ENCODE data around the gene PTPRJ. TPM values are rescaled to one million over a fixed set of nuclear protein-coding genes. Genes with fewer than 3 reads are reported as not detected.

The PTPRJ gene
- polyA plus RNA-seq, 3 donors: 10.0 to 36.4 (median 14.6) TPM

DNA sequence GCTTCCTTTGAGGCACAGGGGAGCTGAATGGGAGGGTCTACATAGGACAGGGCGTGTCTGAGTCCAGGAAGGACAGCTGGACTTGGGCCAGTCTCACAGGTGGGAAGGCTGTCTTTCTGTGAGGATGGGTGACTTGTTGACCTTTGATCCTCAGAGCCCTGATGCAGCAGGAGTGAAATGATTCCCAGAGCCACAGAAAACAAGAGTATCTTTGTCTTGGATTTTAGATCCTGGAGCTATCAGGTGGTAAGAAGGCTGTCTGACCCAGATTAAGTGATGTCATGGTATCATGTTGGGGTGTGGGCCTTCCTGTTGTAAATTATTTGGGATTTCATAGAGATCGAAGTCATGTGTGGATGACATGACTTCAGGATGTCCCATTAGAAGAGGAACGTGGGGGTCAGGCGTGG, 15.0 kb downstream of the PTPRJ start:
- Mint-ChIP-seq H3K27me3 (ENCODE audit: low read depth in 3 of 3) (peaks cover 0 to 2% (median 0%) of the 10 kb centered on the region in 3 donors), H3K27ac (peak overlapping the region; percentile 42 to 89 (median 79)), H3K4me3 (no peak overlapping the region), H3K36me3 (peaks cover 28 to 33% of the 10 kb centered on the region in 2 donors), H3K9me3 (peaks cover 0 to 2% (median 0%) of the 10 kb centered on the region in 7 donors), H3K4me1 (peaks cover 82% of the 10 kb centered on the region)
- Histone ChIP-seq H3K9me3 (replicated peaks in 1 of 2; ENCODE audit: control insufficient read depth in 1 of 2, insufficient read depth in 1 of 2, low read length in 2 of 2) (no peaks in the 10 kb centered on the region), H3K4me3 (replicated peaks in 1 of 3; ENCODE audit: low read depth in 2 of 3, low read length in 3 of 3) (no peak overlapping the region), H3K36me3 (replicated peaks in 1 of 2; ENCODE audit: control insufficient read depth in 1 of 2, insufficient read depth in 2 of 2, low read length in 2 of 2) (peaks cover 5 to 23% of the 10 kb centered on the region in 2 donors), H3K4me2 (replicated peaks; ENCODE audit: extremely low read depth, low read length, poor library complexity, severe bottlenecking) (no peak overlapping the region), H2AFZ (ENCODE audit: insufficient read depth, low read depth, low read length, poor library complexity, severe bottlenecking) (no peak overlapping the region), H3K27me3 (ENCODE audit: control insufficient read depth in 2 of 2, insufficient read depth in 2 of 2, low read length in 2 of 2) (no peaks in the 10 kb centered on the region), H3K27ac (ENCODE audit: low read depth in 1 of 2, low read length in 2 of 2) (peak overlapping the region; percentile 8 to 56), H3K9ac (ENCODE audit: insufficient read depth, low read length, poor library complexity, severe bottlenecking) (no peak overlapping the region), H4K20me1 (ENCODE audit: insufficient read depth, low read length) (peaks cover 100% of the 10 kb centered on the region), H3K79me2 (ENCODE audit: insufficient read depth, low read length) (peaks cover 98% of the 10 kb centered on the region), H3K4me1 (ENCODE audit: control insufficient read depth in 1 of 2, insufficient read depth in 2 of 2, low read length in 2 of 2) (peaks cover 44 to 82% of the 10 kb centered on the region in 2 donors)
- intact Hi-C loops (cut with micrococcal nuclease): no loop called here
- 53% methylated on average over 2 of the region's 4 CpGs for WGBS (ENCODE audit: insufficient coverage)
- TF ChIP-seq, protein P1, sequence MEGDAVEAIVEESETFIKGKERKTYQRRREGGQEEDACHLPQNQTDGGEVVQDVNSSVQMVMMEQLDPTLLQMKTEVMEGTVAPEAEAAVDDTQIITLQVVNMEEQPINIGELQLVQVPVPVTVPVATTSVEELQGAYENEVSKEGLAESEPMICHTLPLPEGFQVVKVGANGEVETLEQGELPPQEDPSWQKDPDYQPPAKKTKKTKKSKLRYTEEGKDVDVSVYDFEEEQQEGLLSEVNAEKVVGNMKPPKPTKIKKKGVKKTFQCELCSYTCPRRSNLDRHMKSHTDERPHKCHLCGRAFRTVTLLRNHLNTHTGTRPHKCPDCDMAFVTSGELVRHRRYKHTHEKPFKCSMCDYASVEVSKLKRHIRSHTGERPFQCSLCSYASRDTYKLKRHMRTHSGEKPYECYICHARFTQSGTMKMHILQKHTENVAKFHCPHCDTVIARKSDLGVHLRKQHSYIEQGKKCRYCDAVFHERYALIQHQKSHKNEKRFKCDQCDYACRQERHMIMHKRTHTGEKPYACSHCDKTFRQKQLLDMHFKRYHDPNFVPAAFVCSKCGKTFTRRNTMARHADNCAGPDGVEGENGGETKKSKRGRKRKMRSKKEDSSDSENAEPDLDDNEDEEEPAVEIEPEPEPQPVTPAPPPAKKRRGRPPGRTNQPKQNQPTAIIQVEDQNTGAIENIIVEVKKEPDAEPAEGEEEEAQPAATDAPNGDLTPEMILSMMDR (IDR thresholded peaks at IDR 0.05): no peak
- DNase-seq: peak in 1 of 3 donors; percentile 52

DNA sequence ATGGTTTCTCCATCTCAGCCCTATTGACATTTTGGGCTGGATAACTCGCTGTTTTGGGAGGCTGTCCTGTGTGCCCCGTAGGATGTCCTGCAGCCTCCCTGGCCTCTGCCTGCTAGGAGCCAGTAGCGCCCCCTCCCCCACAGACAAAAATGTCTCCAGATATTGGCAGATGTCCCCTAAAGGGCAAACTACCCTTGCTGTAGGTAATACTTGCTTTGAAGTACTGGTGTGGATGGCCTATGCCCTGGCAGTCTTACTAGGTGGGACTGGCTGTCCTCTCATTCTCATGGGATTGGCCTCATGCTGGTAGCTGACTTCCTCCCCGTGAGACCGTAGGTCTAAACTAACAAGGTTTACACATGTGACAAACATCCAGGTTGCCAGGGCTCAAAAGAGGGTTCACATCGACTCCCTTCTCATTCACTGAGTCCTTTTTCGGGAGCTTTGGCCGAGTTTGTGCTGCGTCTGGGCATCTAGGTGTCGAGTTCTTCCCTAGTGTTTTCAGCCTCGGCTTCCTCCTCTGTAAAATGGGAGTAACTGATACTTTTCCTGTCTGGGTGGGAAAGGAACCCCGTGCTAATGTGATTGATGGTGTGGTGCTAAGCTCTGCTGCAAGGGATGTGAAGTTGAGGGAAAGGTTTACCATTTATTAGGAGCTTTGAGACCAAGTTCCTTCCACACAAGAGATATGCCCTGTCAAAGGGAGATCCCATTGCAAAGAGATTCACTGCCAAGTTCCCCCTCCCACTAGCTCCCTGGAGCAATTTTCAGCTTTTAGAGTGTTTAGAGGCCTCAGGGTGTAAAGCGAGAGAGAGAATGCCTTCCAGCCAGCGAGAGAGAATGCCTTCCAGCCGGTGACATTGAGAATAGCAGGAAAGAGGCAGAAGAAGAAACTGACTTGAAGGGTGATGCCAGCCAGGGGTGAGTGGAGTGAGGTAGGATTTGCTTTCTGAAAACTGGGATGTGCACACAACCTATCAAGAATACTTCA, 17.0 kb downstream of the PTPRJ start:
- no peak for DNase-seq
- WGBS (ENCODE audit: insufficient coverage): 95% methylated on average over 7 of the region's 15 CpGs
- H3K79me2 ChIP-seq (ENCODE audit: insufficient read depth, low read length): peaks cover 98% of the 10 kb centered on the region
- H3K27ac ChIP-seq (ENCODE audit: low read depth in 1 of 2, low read length in 2 of 2): no peak overlapping the region
- peaks cover 43 to 81% of the 10 kb centered on the region in 2 donors for H3K4me1 ChIP-seq (ENCODE audit: control insufficient read depth in 1 of 2, insufficient read depth in 2 of 2, low read length in 2 of 2)
- H3K9ac ChIP-seq (ENCODE audit: insufficient read depth, low read length, poor library complexity, severe bottlenecking): no peak overlapping the region
- peaks cover 5 to 23% of the 10 kb centered on the region in 2 donors for H3K36me3 ChIP-seq (replicated peaks in 1 of 2; ENCODE audit: control insufficient read depth in 1 of 2, insufficient read depth in 2 of 2, low read length in 2 of 2)
- H3K27ac Mint-ChIP-seq: peak overlapping the region in 6 of 7 donors; percentile 13 to 75 (median 62)
- intact Hi-C loops (cut with micrococcal nuclease): no loop called here
- H3K27me3 Mint-ChIP-seq (ENCODE audit: low read depth in 3 of 3): peaks cover 0 to 2% (median 0%) of the 10 kb centered on the region in 3 donors
- no peak overlapping the region for H2AFZ ChIP-seq (ENCODE audit: insufficient read depth, low read depth, low read length, poor library complexity, severe bottlenecking)
- no peaks in the 10 kb centered on the region for H3K27me3 ChIP-seq (ENCODE audit: control insufficient read depth in 2 of 2, insufficient read depth in 2 of 2, low read length in 2 of 2)
- H3K4me1 Mint-ChIP-seq: peaks cover 79% of the 10 kb centered on the region
- peaks cover 100% of the 10 kb centered on the region for H4K20me1 ChIP-seq (ENCODE audit: insufficient read depth, low read length)
- no peak overlapping the region for H3K4me3 ChIP-seq (replicated peaks in 1 of 3; ENCODE audit: low read depth in 2 of 3, low read length in 3 of 3)
- TF ChIP-seq, protein P1 (IDR thresholded peaks at IDR 0.05): no peak
- H3K4me3 Mint-ChIP-seq: no peak overlapping the region
- H3K36me3 Mint-ChIP-seq: peaks cover 31 to 38% of the 10 kb centered on the region in 2 donors
- peaks cover 0 to 2% (median 0%) of the 10 kb centered on the region in 7 donors for H3K9me3 Mint-ChIP-seq
- no peak overlapping the region for H3K4me2 ChIP-seq (replicated peaks; ENCODE audit: extremely low read depth, low read length, poor library complexity, severe bottlenecking)
- H3K9me3 ChIP-seq (replicated peaks in 1 of 2; ENCODE audit: control insufficient read depth in 1 of 2, insufficient read depth in 1 of 2, low read length in 2 of 2): no peaks in the 10 kb centered on the region
